SK-N-SH (cell line): Measurements from ENCODE around the gene WHAMM. TPM values are rescaled to one million over a fixed set of nuclear protein-coding genes. Genes with fewer than 3 reads are reported as not detected.

Source experiments
- CTCF ChIA-PET: fragments of 300-600, 350-600 bp; formaldehyde crosslinking; extraction: SDS; loops from one replicate; lab custom pipeline; 2021; lab: Yijun Ruan, JAX
- POLR2A ChIA-PET: fragments of 350-600 bp; sonication (Branson Sonifier 250); formaldehyde crosslinking; extraction: SDS; loops from one replicate; lab custom pipeline; 2020; ENCODE audit warnings: antibody characterized with exemption, inconsistent platforms; lab: Yijun Ruan, JAX
- DNase-seq: peaks from one replicate; pipeline ENCODE4 v3.0.0; 2012
- H2AFZ ChIP-seq: fragments of 200-600 bp; sonication (generic); 2 replicates; pipeline ENCODE4 v1.8.1; 2016; ENCODE audit warnings: antibody characterized with exemption, mild to moderate bottlenecking, low read depth
- H3F3A ChIP-seq: fragments of 200-600 bp; sonication (generic); replicated peaks from 2 replicates; pipeline ENCODE3; 2016; ENCODE audit warnings: antibody characterized with exemption, mild to moderate bottlenecking; ENCODE audit not compliant: insufficient read depth
- H3K27ac ChIP-seq, 2 experiments: fragments of 200-500 bp in 1 of 2; fragments of 200-600 bp in 1 of 2; sonication (Bioruptor generic) in 1 of 2; sonication (generic), shearing (Covaris generic) in 1 of 2; 2 replicates each; pipeline versions ENCODE4 v1.5.1 to v1.6.1; 2014 to 2016; ENCODE audit warnings: low read depth in 2 of 2, inconsistent platforms in 1 of 2, low read length in 1 of 2, mild to moderate bottlenecking in 1 of 2, mixed read lengths in 1 of 2
- H3K27me3 ChIP-seq: fragments of 200-600 bp; sonication (generic), shearing (Covaris generic); 2 replicates; pipeline ENCODE4 v1.6.1; 2016; ENCODE audit warnings: mixed run types; ENCODE audit not compliant: insufficient read depth
- H3K36me3 ChIP-seq, 2 experiments: fragments of 200-500 bp in 1 of 2; fragments of 200-600 bp in 1 of 2; sonication (Bioruptor generic) in 1 of 2; sonication (generic) in 1 of 2; replicated peaks in 1 of 2; 2 replicates each; pipeline versions ENCODE3 to v1.5.1; 2014 to 2016; ENCODE audit warnings: low read length in 1 of 2, mild to moderate bottlenecking in 1 of 2; ENCODE audit not compliant: insufficient read depth in 2 of 2, control insufficient read depth in 1 of 2
- H3K4me1 ChIP-seq, 2 experiments: fragments of 200-500 bp in 1 of 2; fragments of 200-600 bp in 1 of 2; sonication (Bioruptor generic) in 1 of 2; sonication (generic), shearing (Covaris generic) in 1 of 2; 2 replicates each; pipeline versions ENCODE4 v1.5.1 to v1.6.1; 2014 to 2016; ENCODE audit warnings: low read depth in 1 of 2, low read length in 1 of 2, mixed run types in 1 of 2; ENCODE audit not compliant: insufficient read depth in 2 of 2, control insufficient read depth in 1 of 2
- H3K4me2 ChIP-seq: fragments of 200-600 bp; sonication (generic), shearing (Covaris generic); 2 replicates; pipeline ENCODE4 v1.6.1; 2017; ENCODE audit warnings: mixed run types
- H3K4me3 ChIP-seq, 2 experiments: fragments of 200-500 bp in 1 of 2; fragments of 200-600 bp in 1 of 2; sonication (Bioruptor generic) in 1 of 2; sonication (generic), shearing (Covaris generic) in 1 of 2; 2 replicates each; pipeline versions ENCODE4 v1.5.1 to v1.8.1; 2014 to 2016; ENCODE audit warnings: low read depth in 2 of 2, inconsistent platforms in 1 of 2, low read length in 1 of 2, mild to moderate bottlenecking in 1 of 2, mixed read lengths in 1 of 2, moderate library complexity in 1 of 2
- H3K79me2 ChIP-seq: fragments of 200-600 bp; sonication (generic); 2 replicates; pipeline ENCODE4 v1.8.1; 2017; ENCODE audit warnings: mild to moderate bottlenecking; ENCODE audit not compliant: insufficient read depth
- H3K9ac ChIP-seq: fragments of 200-600 bp; sonication (generic); 2 replicates; pipeline ENCODE4 v1.6.1; 2017; ENCODE audit warnings: mixed run types
- H3K9me2 ChIP-seq: fragments of 200-600 bp; sonication (generic); 2 replicates; pipeline ENCODE4 v1.6.1; 2017; ENCODE audit warnings: mixed run types
- H3K9me3 ChIP-seq: fragments of 200-600 bp; sonication (generic); 2 replicates; pipeline ENCODE4 v1.6.1; 2017; ENCODE audit warnings: mixed run types, mild to moderate bottlenecking, moderate library complexity
- H4K20me1 ChIP-seq: fragments of 200-600 bp; sonication (generic); 2 replicates; pipeline ENCODE4 v1.6.1; 2017; ENCODE audit warnings: mild to moderate bottlenecking, mixed run types; ENCODE audit not compliant: insufficient read depth
- CHD2 ChIP-seq: fragments of 150-350 bp; IDR thresholded peaks from 2 replicates; pipeline ENCODE4 v1.6.1; 2018; ENCODE audit warnings: low read length; ENCODE audit not compliant: partially characterized antibody
- ELF1 ChIP-seq: IDR thresholded peaks from 2 replicates; pipeline ENCODE4 v1.4.0; 2012
- FOSL2 ChIP-seq: IDR thresholded peaks from 2 replicates; pipeline ENCODE4 v1.4.0; 2012; ENCODE audit warnings: low read depth, mild to moderate bottlenecking, moderate library complexity, borderline replicate concordance
- FOXJ3 ChIP-seq: sonication (generic); formaldehyde crosslinking; IDR thresholded peaks from 2 replicates; pipeline ENCODE4 v1.5.1; 2020; ENCODE audit warnings: mild to moderate bottlenecking, missing genetic modification reagents
- FOXM1 ChIP-seq: IDR thresholded peaks from 2 replicates; pipeline ENCODE4 v1.4.0; 2012; ENCODE audit warnings: low read depth, mild to moderate bottlenecking
- GABPA ChIP-seq: IDR thresholded peaks from 2 replicates; pipeline ENCODE4 v1.4.0; 2012; ENCODE audit warnings: low read depth, mild to moderate bottlenecking
- GATA2 ChIP-seq: sonication (generic); formaldehyde crosslinking; IDR thresholded peaks from 2 replicates; pipeline ENCODE4 v1.5.0; 2020; ENCODE audit warnings: mild to moderate bottlenecking, missing genetic modification reagents
- JUND ChIP-seq: IDR thresholded peaks from 2 replicates; pipeline ENCODE4 v1.4.0; 2012
- NFIC ChIP-seq: IDR thresholded peaks from 2 replicates; pipeline ENCODE4 v1.4.0; 2012; ENCODE audit warnings: borderline replicate concordance
- NRF1 ChIP-seq: IDR thresholded peaks from 2 replicates; pipeline ENCODE4 v1.6.1; 2012; ENCODE audit warnings: low read depth, mild to moderate bottlenecking, low read length
- POLR2AphosphoS5 ChIP-seq: IDR thresholded peaks from 2 replicates; pipeline ENCODE4 v1.6.1; 2012; ENCODE audit warnings: low read depth, low read length
- RXRA ChIP-seq: IDR thresholded peaks from 2 replicates; pipeline ENCODE4 v1.4.0; 2012; ENCODE audit warnings: low read depth, mild to moderate bottlenecking, borderline replicate concordance
- SIN3A ChIP-seq: IDR thresholded peaks from 2 replicates; pipeline ENCODE4 v1.6.1; 2012; ENCODE audit warnings: low read depth, mild to moderate bottlenecking, low read length, moderate library complexity, borderline replicate concordance
- TAF1 ChIP-seq: IDR thresholded peaks from 2 replicates; pipeline ENCODE4 v1.6.1; 2012; ENCODE audit warnings: low read depth, mild to moderate bottlenecking, low read length, moderate library complexity, borderline replicate concordance
- TCF12 ChIP-seq: IDR thresholded peaks from 2 replicates; pipeline ENCODE4 v1.4.0; 2012
- USF2 ChIP-seq: fragments of 150-350 bp; IDR thresholded peaks from 2 replicates; pipeline ENCODE4 v1.6.1; 2017; ENCODE audit warnings: antibody characterized with exemption, low read length, low read depth, borderline replicate concordance
- YY1 ChIP-seq: IDR thresholded peaks from 2 replicates; pipeline ENCODE4 v1.4.0; 2012; ENCODE audit warnings: low read depth, mild to moderate bottlenecking
- WGBS: methylation state at CpG from one replicate; pipeline ENCODE4 v1.1.6; 2017; ENCODE audit warnings: low lambda C conversion rate; 5-methylcytosine and 5-hydroxymethylcytosine counted together
- polyA plus RNA-seq, 3 experiments: library from polyadenylated mRNA; depleted of rRNA; stranded (reverse); fragments of >200 nt; gene quantifications; 2 replicates each; pipeline ENCODE4 v1.2.3, GENCODE V29; 2012
- TF ChIP-seq, protein P1 (sequence below): IDR thresholded peaks from 2 replicates; pipeline ENCODE4; 2012
- TF ChIP-seq, protein P2 (sequence below): IDR thresholded peaks from 2 replicates; pipeline ENCODE4 v1.4.0; 2012; ENCODE audit warnings: low read depth, borderline replicate concordance

WHAMM gene
- polyA plus RNA-seq, 1 of the 3 experiments (the other 2 are of a cell fraction) = 2.3 TPM

GRCh38 chr15:82851981-82852511, 42.6 kb downstream of the WHAMM start:
- Histone ChIP-seq H3K27me3 (no peaks in the 10 kb centered on the region), H3K36me3 (no peaks in the 10 kb centered on the region), H3K9me2 (no peaks in the 10 kb centered on the region), H3K4me1 (peaks cover 4 to 22% of the 10 kb centered on the region in 2 experiments; a peak in 3 of 4 replicates), H3K4me2 (peak overlapping the region; percentile 37; the same call in 1 of the 2 replicates), H3K4me3 (no peak overlapping the region), H3F3A (peaks cover 8% of the 10 kb centered on the region), H4K20me1 (no peaks in the 10 kb centered on the region), H3K9me3 (no peaks in the 10 kb centered on the region), H3K9ac (no peak overlapping the region), H2AFZ (no peak overlapping the region), H3K79me2 (no peaks in the 10 kb centered on the region), H3K27ac (peak overlapping the region in 1 of 2 experiments; percentile 16; a peak in 2 of 4 replicates)
- CTCF ChIA-PET = interaction anchor here (0.9 to 6.3 kb wide), 6 partner anchors 26 to 160 kb away, joined by 3 to 64 read pairs (median 4); partner anchors contain the start of genes C15orf40 and WHAMM
- no peak for DNase-seq
- 71% methylated on average over 9 of the region's 9 CpGs for WGBS
- POLR2A ChIA-PET = no interaction called here
- TF ChIP-seq, protein P1, sequence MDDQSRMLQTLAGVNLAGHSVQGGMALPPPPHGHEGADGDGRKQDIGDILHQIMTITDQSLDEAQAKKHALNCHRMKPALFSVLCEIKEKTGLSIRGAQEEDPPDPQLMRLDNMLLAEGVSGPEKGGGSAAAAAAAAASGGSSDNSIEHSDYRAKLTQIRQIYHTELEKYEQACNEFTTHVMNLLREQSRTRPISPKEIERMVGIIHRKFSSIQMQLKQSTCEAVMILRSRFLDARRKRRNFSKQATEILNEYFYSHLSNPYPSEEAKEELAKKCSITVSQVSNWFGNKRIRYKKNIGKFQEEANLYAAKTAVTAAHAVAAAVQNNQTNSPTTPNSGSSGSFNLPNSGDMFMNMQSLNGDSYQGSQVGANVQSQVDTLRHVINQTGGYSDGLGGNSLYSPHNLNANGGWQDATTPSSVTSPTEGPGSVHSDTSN = peak; percentile 78
- TF ChIP-seq ELF1 = no peak

GRCh38 chr15:82852941-82853561, 43.6 kb downstream of the WHAMM start:
- H3K27me3 ChIP-seq = no peaks in the 10 kb centered on the region
- H3K79me2 ChIP-seq = no peaks in the 10 kb centered on the region
- H3K4me2 ChIP-seq = no peak overlapping the region
- no peak overlapping the region for H2AFZ ChIP-seq
- no peak overlapping the region; a peak in 1 of 4 replicates for H3K27ac ChIP-seq
- no peaks in the 10 kb centered on the region for H3K36me3 ChIP-seq
- H3F3A ChIP-seq = peaks cover 8% of the 10 kb centered on the region
- POLR2A ChIA-PET = no interaction called here
- no peaks in the 10 kb centered on the region for H3K9me2 ChIP-seq
- H4K20me1 ChIP-seq = no peaks in the 10 kb centered on the region
- WGBS = 88% methylated on average over 13 of the region's 16 CpGs
- no peak overlapping the region for H3K4me3 ChIP-seq
- H3K9me3 ChIP-seq = no peaks in the 10 kb centered on the region
- H3K9ac ChIP-seq = no peak overlapping the region
- TF ChIP-seq JUND = no peak
- no peak for TF ChIP-seq GABPA
- TF ChIP-seq POLR2AphosphoS5 = no peak
- TF ChIP-seq, protein P2, sequence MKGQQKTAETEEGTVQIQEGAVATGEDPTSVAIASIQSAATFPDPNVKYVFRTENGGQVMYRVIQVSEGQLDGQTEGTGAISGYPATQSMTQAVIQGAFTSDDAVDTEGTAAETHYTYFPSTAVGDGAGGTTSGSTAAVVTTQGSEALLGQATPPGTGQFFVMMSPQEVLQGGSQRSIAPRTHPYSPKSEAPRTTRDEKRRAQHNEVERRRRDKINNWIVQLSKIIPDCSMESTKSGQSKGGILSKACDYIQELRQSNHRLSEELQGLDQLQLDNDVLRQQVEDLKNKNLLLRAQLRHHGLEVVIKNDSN = no peak
- no peak for TF ChIP-seq SIN3A
- no peak for TF ChIP-seq FOXM1
- TF ChIP-seq NRF1 = no peak
- TF ChIP-seq NFIC = no peak
- TF ChIP-seq TAF1 = no peak
- TF ChIP-seq FOXJ3 (CRISPR knock-in tag) = no peak
- no peak for TF ChIP-seq YY1
- TF ChIP-seq ELF1 = no peak
- TF ChIP-seq USF2 = no peak
- no peak for TF ChIP-seq GATA2 (CRISPR knock-in tag)
- no peak for TF ChIP-seq FOSL2
- no peak for TF ChIP-seq TCF12
- TF ChIP-seq CHD2 = no peak
- no peak for TF ChIP-seq RXRA
- TF ChIP-seq, all 33 proteins: peak for 0
- DNase-seq = no peak
- H3K4me1 ChIP-seq = peaks cover 4 to 22% of the 10 kb centered on the region in 2 experiments; a peak in 3 of 4 replicates
- CTCF ChIA-PET = no interaction called here
